Keratinocyte (primary cell): Measurements from ENCODE around the gene PLA2G15. TPM values are rescaled to one million over a fixed set of nuclear protein-coding genes. Genes with fewer than 3 reads are reported as not detected.

Experiments
- DNase-seq: peaks from one replicate; pipeline ENCODE4 v3.0.0-alpha.2; 2011; ENCODE audit warnings: low read depth, missing footprints, low spot score
- FAIRE-seq: peaks from 2 replicates; lab custom pipeline; 2011; peaks lifted over from hg19 to GRCh38; lab: Jason Lieb, UNC
- H2AFZ ChIP-seq: 2 replicates; pipeline ENCODE4 v1.6.0; 2012; ENCODE audit warnings: low read length, control low read depth, inconsistent platforms; ENCODE audit not compliant: control insufficient read depth
- H3K27ac ChIP-seq: 2 replicates; pipeline ENCODE4 v1.5.1; 2011; ENCODE audit warnings: low read length; ENCODE audit not compliant: control insufficient read depth, insufficient read depth
- H3K27me3 ChIP-seq: 3 replicates; pipeline ENCODE4 v1.6.0; 2011; ENCODE audit warnings: low read length; ENCODE audit not compliant: control insufficient read depth, insufficient read depth; ENCODE audit errors: extremely low read depth
- H3K36me3 ChIP-seq, 2 experiments: 2 replicates in 1 of 2; 3 replicates in 1 of 2; pipeline ENCODE4 v1.5.1; 2011; ENCODE audit warnings: low read length in 2 of 2, mild to moderate bottlenecking in 1 of 2; ENCODE audit not compliant: control insufficient read depth in 2 of 2, insufficient read depth in 2 of 2; ENCODE audit errors: extremely low read depth in 1 of 2
- H3K4me1 ChIP-seq: 3 replicates; pipeline ENCODE4 v1.5.1; 2011; ENCODE audit warnings: low read length; ENCODE audit not compliant: control insufficient read depth, insufficient read depth; ENCODE audit errors: extremely low read depth
- H3K4me2 ChIP-seq: 3 replicates; pipeline ENCODE4 v1.6.0; 2011; ENCODE audit warnings: low read depth, low read length; ENCODE audit not compliant: control insufficient read depth, insufficient read depth; ENCODE audit errors: extremely low read depth
- H3K4me3 ChIP-seq, 3 experiments: fragments of 200-600 bp in 1 of 3; sonication (generic) in 1 of 3; 2 replicates in 2 of 3; 3 replicates in 1 of 3; pipeline ENCODE4 v1.5.1; 2011 to 2016; ENCODE audit warnings: low read length in 3 of 3, mild to moderate bottlenecking in 3 of 3, control low read depth in 2 of 3, inconsistent platforms in 1 of 3, low read depth in 1 of 3, mixed read lengths in 1 of 3, mixed run types in 1 of 3, moderate library complexity in 1 of 3; ENCODE audit not compliant: control insufficient read depth in 2 of 3, insufficient read depth in 2 of 3; ENCODE audit errors: extremely low read depth in 1 of 3
- H3K79me2 ChIP-seq: 2 replicates; pipeline ENCODE4 v1.6.0; 2012; ENCODE audit warnings: low read length; ENCODE audit not compliant: control insufficient read depth, insufficient read depth
- H3K9ac ChIP-seq: 3 replicates; pipeline ENCODE4 v1.6.0; 2011; ENCODE audit warnings: low read length; ENCODE audit not compliant: control insufficient read depth, insufficient read depth; ENCODE audit errors: extremely low read depth
- H3K9me1 ChIP-seq: 3 replicates; pipeline ENCODE4 v1.6.0; 2011; ENCODE audit warnings: low read length; ENCODE audit not compliant: control insufficient read depth, insufficient read depth; ENCODE audit errors: extremely low read depth
- H3K9me3 ChIP-seq: 2 replicates; pipeline ENCODE4 v1.5.1; 2012; ENCODE audit warnings: low read depth, low read length; ENCODE audit not compliant: control insufficient read depth
- H4K20me1 ChIP-seq: 3 replicates; pipeline ENCODE4 v1.6.0; 2011; ENCODE audit warnings: low read length; ENCODE audit not compliant: control insufficient read depth, insufficient read depth; ENCODE audit errors: extremely low read depth
- CTCF ChIP-seq, 3 experiments: IDR thresholded peaks in 1 of 3; conservative IDR thresholded peaks in 1 of 3; optimal IDR thresholded peaks in 1 of 3; 2 replicates in 2 of 3; 3 replicates in 1 of 3; pipeline versions ENCODE3 to v1.5.1; 2011; ENCODE audit warnings: low read length in 3 of 3, mild to moderate bottlenecking in 3 of 3, moderate library complexity in 2 of 3, control low read depth in 1 of 3, inconsistent platforms in 1 of 3; ENCODE audit not compliant: insufficient read depth in 2 of 3; ENCODE audit errors: extremely low read depth in 1 of 3
- EZH2 ChIP-seq: IDR thresholded peaks from one replicate; pipeline ENCODE4 v1.6.1; 2012; ENCODE audit warnings: inconsistent platforms, mild to moderate bottlenecking, low read length, moderate library complexity
- dilution Hi-C: fragments of 300-500 bp; cut with MboI; formaldehyde crosslinking; loops from one replicate; pipeline ENCODE4 v1.7.0; 2020; ENCODE audit warnings: low sequenced_read_pairs; ENCODE audit not compliant: extremely low pct_ligation_motif_present
- polyA plus RNA-seq, 5 experiments: library from polyadenylated mRNA; depleted of rRNA in 3 of 5; stranded (reverse) in 3 of 5; stranded (forward) in 1 of 5; unstranded in 1 of 5; fragments of >200 nt; gene quantifications; 1 replicate in 1 of 5; 2 replicates in 3 of 5; 3 replicates in 1 of 5; pipeline versions ENCODE4 v1.2.1 to v1.2.3, GENCODE V29; 2011 to 2012; ENCODE audit warnings: missing spikeins in 2 of 5, low read depth in 1 of 5, low replicate concordance in 1 of 5

Gene PLA2G15
- polyA plus RNA-seq, 1 donor (not counting 4 experiments of a cell fraction or from before 2014, with no cell fraction given), result 9.2 TPM

DNA sequence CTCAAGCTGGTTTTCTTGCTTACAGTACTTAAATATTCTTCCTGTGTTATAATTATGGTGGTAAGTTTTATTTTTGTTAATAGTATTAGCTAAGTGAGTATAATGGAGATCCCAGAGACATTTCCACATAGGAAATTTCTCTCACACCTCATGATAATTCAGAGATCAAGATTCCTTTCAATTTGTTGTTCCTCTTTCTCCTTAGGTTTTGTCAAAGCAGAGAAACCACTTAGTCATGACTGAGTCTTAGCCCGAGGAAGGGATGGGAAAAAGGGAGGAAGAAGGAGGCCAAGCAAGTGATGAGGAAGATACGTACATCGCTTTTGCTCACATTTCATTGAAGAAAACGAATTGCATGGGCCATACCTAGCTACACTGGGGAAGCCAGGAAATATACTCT, 27.7 kb upstream of the PLA2G15 start:
- dilution Hi-C loops, result no loop called here
- Histone ChIP-seq H3K9me1 (no peaks in the 10 kb centered on the region), H3K27ac (no peak overlapping the region), H3K79me2 (no peaks in the 10 kb centered on the region), H3K36me3 (no peaks in the 10 kb centered on the region), H3K9ac (no peak overlapping the region), H3K4me2 (no peak overlapping the region), H3K4me3 (no peak overlapping the region), H4K20me1 (no peaks in the 10 kb centered on the region), H3K27me3 (no peaks in the 10 kb centered on the region), H3K4me1 (no peaks in the 10 kb centered on the region), H2AFZ (no peak overlapping the region), H3K9me3 (no peaks in the 10 kb centered on the region)
- TF ChIP-seq EZH2 (no peak), CTCF (optimal IDR thresholded peaks at IDR 0.05 in 1 of 3, IDR thresholded peaks at IDR 0.05 in 1 of 3, conservative IDR thresholded peaks at IDR 0.05 in 1 of 3; ENCODE audit: extremely low read depth in 1 of 3, insufficient read depth in 2 of 3, low read length in 3 of 3) (no peak)
- FAIRE-seq (no peak), DNase-seq (no peak)

GRCh38 chr16:68219725-68220351, 25.3 kb upstream of the PLA2G15 start:
- dilution Hi-C loops, result no loop called here
- no peaks in the 10 kb centered on the region for H3K36me3 ChIP-seq
- FAIRE-seq (no peak), DNase-seq (no peak)
- TF ChIP-seq CTCF (optimal IDR thresholded peaks at IDR 0.05 in 1 of 3, IDR thresholded peaks at IDR 0.05 in 1 of 3, conservative IDR thresholded peaks at IDR 0.05 in 1 of 3; ENCODE audit: extremely low read depth in 1 of 3, insufficient read depth in 2 of 3, low read length in 3 of 3) (no peak), EZH2 (no peak)
- H3K27ac ChIP-seq, result no peak overlapping the region
- H3K9me1 ChIP-seq, result no peaks in the 10 kb centered on the region
- H3K27me3 ChIP-seq, result no peaks in the 10 kb centered on the region
- H2AFZ ChIP-seq, result no peak overlapping the region
- no peak overlapping the region for H3K9ac ChIP-seq
- H3K9me3 ChIP-seq, result no peaks in the 10 kb centered on the region
- no peaks in the 10 kb centered on the region for H3K79me2 ChIP-seq
- no peak overlapping the region for H3K4me2 ChIP-seq
- H3K4me3 ChIP-seq, result no peak overlapping the region
- H4K20me1 ChIP-seq, result no peaks in the 10 kb centered on the region
- no peaks in the 10 kb centered on the region for H3K4me1 ChIP-seq
